ENCODE data around the gene POTEF.
"Not testable (repeated sequence)": the region's sequence is repeated elsewhere in the genome, so short reads cannot be mapped to it uniquely, and the experiment has no call there.

GRCh38 chr2:130128464-130128863, 558 bp downstream of the POTEF start:
- not testable (repeated sequence) for TF ChIP-seq CTCF, POLR2A (IDR thresholded peaks at IDR 0.05)
